OCI-LY1 (cell line): ENCODE results near the gene NCAPD3.

ENCODE experiments used
- CTCF ChIP-seq: fragments of 200-600 bp; sonication (generic), shearing (Covaris generic); IDR thresholded peaks from 2 replicates; pipeline ENCODE4 v1.5.1; 2017; ENCODE audit warnings: mild to moderate bottlenecking, antibody characterized with exemption, low read length, moderate library complexity, mixed read lengths
- EZH2 ChIP-seq: fragments of 200-600 bp; sonication (generic), shearing (Covaris generic); IDR thresholded peaks from 2 replicates; pipeline ENCODE4 v1.8.0; 2017; ENCODE audit warnings: borderline replicate concordance, mixed run types, mild to moderate bottlenecking, antibody characterized with exemption, low read length, moderate library complexity, mixed read lengths

DNA sequence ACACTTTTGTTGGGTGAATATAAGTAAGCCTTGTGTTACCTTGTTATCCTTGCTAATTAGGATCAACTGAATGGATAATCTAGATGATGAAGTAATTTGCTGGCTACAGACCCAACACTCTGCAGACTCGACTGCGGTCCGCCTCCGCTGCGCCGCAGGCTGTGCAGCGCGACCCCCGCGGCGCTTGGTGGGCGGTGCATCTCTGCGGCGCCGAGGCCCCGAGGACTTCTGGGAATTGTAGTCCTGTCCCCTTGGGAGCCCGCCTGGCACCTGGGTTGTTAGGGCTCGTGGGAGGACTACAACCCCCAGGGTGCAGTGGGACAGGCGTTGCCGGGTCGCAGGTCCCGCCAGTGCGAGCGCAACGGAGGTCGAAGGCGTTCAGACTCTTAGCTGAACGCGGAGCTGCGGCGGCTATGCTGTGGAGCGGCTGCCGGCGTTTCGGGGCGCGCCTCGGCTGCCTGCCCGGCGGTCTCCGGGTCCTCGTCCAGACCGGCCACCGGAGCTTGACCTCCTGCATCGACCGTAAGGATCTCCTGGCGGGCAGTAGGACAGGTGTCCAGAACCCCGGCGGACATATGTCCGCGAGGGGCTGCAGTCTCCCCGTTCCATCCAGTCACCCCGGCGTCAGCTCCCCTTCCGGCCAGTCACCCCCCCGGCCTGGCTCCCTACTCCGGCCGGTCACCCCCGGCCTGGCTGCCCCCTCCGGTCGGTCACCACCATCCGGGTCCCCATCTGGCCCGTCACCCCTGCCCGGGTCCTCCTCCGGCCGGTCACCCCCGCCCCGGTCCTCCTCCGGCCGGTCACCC lies 29.6 kb upstream of the NCAPD3 start, which contains the start of the genes ACAD8 and THYN1:
- TF ChIP-seq CTCF (no peak), EZH2 (no peak)
